GM12891 (cell line): ENCODE results near the gene ARHGAP40. TPM values are rescaled to one million over a fixed set of nuclear protein-coding genes. Genes with fewer than 3 reads are reported as not detected.

ENCODE experiments used
- DNase-seq: peaks from one replicate; pipeline ENCODE4 v3.0.0; 2011; ENCODE audit warnings: low spot score; ENCODE audit not compliant: insufficient read length
- FAIRE-seq: peaks from 2 replicates; lab custom pipeline; 2011; peaks lifted over from hg19 to GRCh38; lab: Jason Lieb, UNC
- PAX5 ChIP-seq: IDR thresholded peaks from 2 replicates; pipeline ENCODE4 v1.6.1; 2011; ENCODE audit warnings: low read length, moderate library complexity, mild to moderate bottlenecking; ENCODE audit not compliant: insufficient read depth, severe bottlenecking
- POLR2A ChIP-seq: IDR thresholded peaks from 2 replicates; pipeline ENCODE4 v1.6.1; 2011; ENCODE audit warnings: low read depth, low read length, control low read depth
- POLR2AphosphoS5 ChIP-seq: IDR thresholded peaks from 2 replicates; pipeline ENCODE4 v1.6.1; 2011; ENCODE audit warnings: low read depth, low read length, control low read depth
- POU2F2 ChIP-seq: IDR thresholded peaks from 2 replicates; pipeline ENCODE4 v1.6.1; 2011; ENCODE audit warnings: low read depth, mild to moderate bottlenecking, control low read depth, low read length, moderate library complexity
- SPI1 ChIP-seq: IDR thresholded peaks from 2 replicates; pipeline ENCODE4 v1.6.1; 2011; ENCODE audit warnings: low read depth, low read length, control low read depth
- TAF1 ChIP-seq: IDR thresholded peaks from 2 replicates; pipeline ENCODE4 v1.6.1; 2011; ENCODE audit warnings: low read depth, low read length, control low read depth
- polyA plus RNA-seq: library from polyadenylated mRNA; unstranded; fragments of >200 nt; gene quantifications from one replicate; pipeline ENCODE4 v1.2.1, GENCODE V29; 2012; ENCODE audit warnings: low read depth, missing spikeins, inconsistent platforms; ENCODE audit not compliant: missing spikeins

Gene ARHGAP40
- polyA plus RNA-seq = 0.15 TPM

DNA sequence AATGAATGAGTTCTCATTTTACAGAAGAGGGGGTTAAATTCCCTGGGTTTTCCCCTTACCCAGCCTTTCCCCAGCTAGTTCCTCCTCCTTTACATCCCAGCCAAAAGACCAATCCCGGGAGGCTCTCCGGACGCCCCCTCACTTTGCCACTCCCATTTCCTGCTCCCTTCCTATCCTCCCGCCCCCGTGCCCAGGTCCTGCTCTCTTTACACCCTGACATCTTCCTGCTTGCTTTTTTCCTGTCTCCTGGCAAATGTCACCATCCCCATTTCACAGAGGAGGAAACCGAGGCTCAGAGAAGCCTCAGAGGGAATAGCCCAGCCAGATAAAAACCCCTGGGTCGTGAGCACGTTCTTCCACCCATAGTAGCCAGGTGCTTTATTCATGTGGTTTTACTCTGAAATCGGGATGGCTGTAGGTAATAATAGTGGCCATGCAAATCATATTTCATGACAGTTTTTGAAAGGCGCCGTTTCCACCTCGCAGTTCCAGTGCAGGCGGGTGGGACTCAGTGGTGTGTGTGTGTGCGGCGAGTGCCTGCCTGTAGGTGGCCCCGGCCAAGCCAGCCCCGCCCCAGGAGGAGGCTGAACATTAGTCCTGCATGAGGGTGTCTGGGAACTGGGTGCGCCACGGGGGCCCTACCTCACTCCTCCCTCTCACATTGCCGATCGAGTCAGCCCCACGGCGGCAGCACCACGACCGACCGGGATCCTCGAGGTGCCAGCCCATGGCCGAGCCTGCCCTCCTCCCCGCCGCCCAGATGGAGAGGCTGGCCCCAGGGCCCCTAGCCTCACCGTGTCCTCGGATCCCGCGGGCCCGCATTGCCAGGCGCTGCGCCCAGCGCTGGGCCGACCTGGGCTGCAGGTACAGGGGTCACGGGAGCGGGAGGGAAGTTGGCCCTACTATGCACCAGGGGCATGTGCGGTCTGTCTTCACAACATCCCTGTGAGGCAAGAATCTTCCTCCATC, at the start of gene ARHGAP40:
Gene ARHGAP40, plus strand, starts transcription at position 594 of the 969 bp plus-strand sequence.
- FAIRE-seq = no peak
- peak; percentile 53 for DNase-seq
- TF ChIP-seq TAF1 (no peak), SPI1 (no peak), POLR2AphosphoS5 (no peak), POU2F2 (no peak), PAX5 (no peak), POLR2A (no peak)

DNA sequence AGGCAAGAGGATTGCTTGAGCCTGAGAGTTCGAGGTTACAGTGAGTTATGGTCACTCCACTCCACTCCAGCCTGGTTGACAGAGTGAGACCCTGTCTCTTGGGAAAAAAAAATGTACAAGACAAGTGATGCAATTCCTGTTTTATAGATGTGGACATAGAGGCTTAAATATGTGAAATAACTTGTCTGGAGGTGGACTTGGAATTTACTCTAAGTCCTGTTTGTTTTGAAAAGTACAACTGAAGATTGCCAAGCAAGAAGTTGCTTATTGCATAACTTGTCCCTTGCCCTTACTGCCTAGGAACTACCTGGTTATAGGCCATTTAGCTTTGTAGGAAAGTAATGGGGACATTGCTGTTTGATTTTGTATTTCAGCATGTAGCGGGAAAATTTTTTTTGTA, 46.6 kb upstream of the ARHGAP40 start:
- FAIRE-seq (no peak), DNase-seq (no peak)

DNA sequence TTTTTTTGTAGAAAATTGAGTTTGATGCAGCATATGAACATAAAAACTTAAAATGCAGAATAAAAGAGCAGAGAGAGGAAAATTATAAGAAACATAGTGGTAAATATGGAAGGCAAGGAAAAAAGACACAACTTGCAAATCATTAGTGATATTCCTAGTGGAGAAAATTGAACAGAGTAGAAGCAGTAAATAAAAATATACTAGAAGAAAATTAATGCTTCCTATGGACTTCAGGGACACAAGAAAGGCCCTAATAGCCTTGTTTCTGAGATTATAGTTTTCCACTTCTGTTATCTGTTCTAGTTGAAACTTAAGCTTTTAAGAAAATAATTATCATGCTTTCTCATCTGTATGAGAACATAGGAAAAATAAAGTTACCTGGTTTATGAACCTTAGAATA, 46.2 kb upstream of the ARHGAP40 start:
- DNase-seq (no peak), FAIRE-seq (no peak)
- TF ChIP-seq PAX5 (no peak), SPI1 (no peak), TAF1 (no peak), POLR2A (no peak), POLR2AphosphoS5 (no peak), POU2F2 (no peak)

More for the DNA sequence above, 46.6 kb upstream of the ARHGAP40 start:
- TF ChIP-seq PAX5 = no peak
- TF ChIP-seq SPI1 = no peak
- no peak for TF ChIP-seq POLR2A

DNA sequence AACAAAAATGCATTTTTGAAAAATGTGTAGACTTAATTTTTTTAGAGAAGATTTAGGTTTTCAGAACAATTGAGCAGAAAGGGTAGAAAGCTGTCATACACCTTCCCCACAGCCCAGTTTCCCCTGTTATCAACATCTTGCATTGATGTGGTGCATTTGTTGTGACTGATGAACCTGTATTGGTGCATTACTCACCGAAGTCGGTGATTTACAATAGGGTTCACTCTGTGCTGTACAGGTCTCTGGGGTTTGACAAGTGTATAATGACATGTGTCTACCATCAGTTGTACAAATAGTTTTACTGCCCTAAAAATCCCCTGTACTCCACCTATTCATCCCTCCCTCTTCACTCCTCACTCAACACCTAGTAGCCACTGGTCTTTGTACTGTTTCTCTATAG, 44.4 kb upstream of the ARHGAP40 start:
- no peak for FAIRE-seq
- TF ChIP-seq POU2F2 = no peak
- TF ChIP-seq PAX5 = no peak
- TF ChIP-seq TAF1 = no peak
- TF ChIP-seq POLR2AphosphoS5 = no peak
- TF ChIP-seq SPI1 = no peak
- TF ChIP-seq POLR2A = no peak
- DNase-seq = no peak

DNA sequence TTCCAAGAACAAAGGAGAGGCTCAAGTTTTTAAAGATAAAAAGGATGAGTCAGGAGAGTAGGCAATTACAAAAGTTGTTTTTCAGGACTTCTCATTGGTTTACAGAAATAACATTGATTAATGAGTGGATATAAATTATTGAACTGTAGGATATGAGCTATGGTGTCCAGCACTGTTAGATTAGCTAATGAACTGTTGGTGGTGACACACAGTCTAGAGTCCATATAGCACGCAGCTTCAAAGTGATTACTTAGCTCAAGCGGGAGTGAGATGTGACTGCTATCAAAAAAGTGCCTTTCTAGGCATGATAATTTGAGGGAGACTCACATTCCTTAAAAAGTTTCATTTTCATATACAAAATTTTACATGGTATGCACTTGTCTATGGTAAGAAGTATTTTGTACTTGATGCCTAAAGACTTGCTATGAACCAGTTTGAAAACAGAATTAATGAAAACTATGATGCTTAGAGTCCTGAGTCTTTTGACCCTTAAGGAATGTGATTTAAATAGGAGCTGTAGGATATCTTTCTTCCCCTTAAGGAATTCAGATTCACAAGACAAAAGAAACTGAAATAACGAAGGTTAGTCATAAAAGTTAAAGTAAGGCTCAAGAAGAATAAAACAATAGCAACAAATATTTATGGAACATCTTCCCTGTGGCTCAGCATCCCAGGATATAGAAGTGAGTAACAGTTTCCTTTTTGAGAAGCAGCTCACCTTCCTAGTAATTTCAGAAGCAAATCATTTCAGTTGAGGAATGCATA, 42.8 kb upstream of the ARHGAP40 start:
- DNase-seq = no peak
- TF ChIP-seq POLR2A (no peak), SPI1 (no peak), POU2F2 (no peak), PAX5 (no peak)
- no peak for FAIRE-seq

DNA sequence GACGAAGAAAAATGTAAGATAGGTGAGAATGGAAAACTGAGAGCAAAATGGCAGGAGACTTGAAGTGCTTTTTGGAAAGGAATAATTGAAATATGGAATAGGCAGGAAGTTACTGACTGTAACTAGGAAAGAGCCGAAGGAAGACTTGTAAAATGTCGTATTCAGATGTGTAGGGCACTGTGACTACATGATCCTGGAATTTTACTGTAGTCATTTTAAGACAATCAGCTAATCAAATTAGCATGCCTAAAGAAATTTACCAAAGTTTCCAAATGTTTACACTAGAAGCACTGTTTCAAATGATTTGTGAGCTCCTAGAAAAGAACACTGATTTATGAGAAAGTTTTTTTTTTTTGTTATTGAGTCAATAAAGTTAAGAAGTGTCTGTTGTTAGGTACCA, 41.8 kb upstream of the ARHGAP40 start:
- DNase-seq (no peak), FAIRE-seq (no peak)
- TF ChIP-seq POU2F2 (no peak), SPI1 (no peak), PAX5 (no peak), POLR2A (no peak), POLR2AphosphoS5 (no peak), TAF1 (no peak)

DNA sequence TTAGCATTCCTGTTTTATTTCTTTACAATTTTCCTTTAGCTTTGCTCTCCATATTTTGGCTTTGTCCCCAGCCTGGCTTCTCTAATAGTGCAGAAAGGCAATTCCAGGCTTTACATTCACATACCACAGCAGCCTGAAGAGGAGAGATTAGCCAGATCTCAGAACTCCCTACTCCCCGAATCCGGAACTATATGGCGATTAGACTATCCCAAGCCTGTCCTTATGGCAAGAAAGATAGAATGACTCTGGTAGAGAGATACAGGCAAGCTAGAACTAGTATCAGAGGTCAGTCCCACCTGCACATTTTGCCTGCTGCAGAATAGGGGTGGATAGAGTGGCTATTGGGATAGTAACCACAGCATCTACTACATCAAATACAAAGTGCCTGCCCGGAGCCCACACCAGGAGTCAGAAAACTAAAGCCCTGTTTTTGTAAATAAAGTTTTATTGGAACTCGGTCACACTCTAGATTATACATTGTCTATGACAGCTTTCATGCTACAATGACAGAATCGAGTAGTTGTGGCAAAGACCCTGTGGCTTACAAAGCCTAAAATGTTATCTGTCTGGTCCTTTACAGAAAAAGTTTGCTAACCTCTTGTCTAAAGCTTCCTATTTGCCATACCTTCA, 37.7 kb upstream of the ARHGAP40 start:
- TF ChIP-seq SPI1 (no peak), POLR2A (no peak), TAF1 (no peak), POLR2AphosphoS5 (no peak)
- DNase-seq = no peak
- no peak for FAIRE-seq

DNA sequence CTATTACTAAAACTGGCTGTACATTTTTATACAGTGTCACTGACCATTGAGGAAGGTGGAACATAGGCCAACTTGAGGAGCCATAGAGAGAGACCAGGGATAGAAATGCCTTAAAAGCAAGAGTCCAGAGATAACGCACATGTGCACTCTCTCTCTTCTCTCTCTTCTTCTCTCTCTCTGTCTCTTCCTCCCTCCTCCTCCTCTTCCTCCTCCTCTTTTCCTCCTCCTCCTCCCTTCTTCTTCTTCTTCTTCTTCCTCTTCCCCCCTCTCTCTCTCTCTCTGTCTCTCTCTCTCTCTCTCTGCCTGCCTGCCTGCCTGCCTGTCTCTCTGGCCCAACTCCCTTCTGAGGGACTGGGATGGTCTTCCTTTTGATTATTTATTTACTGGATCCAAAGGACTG, 36.9 kb upstream of the ARHGAP40 start:
- TF ChIP-seq POLR2AphosphoS5 = no peak
- no peak for TF ChIP-seq SPI1
- TF ChIP-seq POU2F2 = no peak
- TF ChIP-seq POLR2A = no peak
- no peak for TF ChIP-seq PAX5
- TF ChIP-seq TAF1 = no peak
- FAIRE-seq = no peak

DNA sequence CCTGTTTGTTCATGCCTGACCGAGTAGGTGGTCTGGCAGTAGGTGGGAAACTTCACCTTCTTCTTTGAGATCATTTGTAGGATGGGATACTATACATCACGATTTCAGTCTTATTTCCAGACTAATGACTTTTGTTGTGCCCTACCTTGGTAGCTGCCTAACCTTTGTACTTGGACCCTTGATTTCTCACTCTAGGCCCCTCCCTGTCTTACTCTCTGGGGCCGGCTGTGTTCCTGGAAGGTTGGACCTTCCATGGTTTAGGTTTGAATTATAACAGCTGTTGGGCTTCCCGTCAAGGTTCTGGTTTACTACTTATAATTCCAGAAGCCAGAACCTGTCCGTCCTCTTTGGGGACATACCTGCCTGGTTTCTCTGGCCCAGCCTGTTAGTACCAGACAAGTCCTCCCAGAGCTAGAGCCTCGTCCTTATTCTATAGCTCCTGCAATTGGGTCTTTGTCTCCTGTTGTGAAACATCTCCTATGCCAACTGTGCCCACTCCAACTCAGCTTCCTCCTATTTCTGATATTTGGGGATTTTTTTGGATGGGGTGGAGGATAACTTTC, 35.5 kb upstream of the ARHGAP40 start:
- DNase-seq = no peak
- FAIRE-seq = no peak
- no peak for TF ChIP-seq PAX5
- TF ChIP-seq POLR2A = no peak
- no peak for TF ChIP-seq POU2F2
- no peak for TF ChIP-seq SPI1
- TF ChIP-seq TAF1 = no peak

More for the DNA sequence above, 36.9 kb upstream of the ARHGAP40 start:
- no peak for DNase-seq
